Endothelial cell of umbilical vein (primary cell): Measurements from ENCODE around the gene C6orf136. TPM values are rescaled to one million over a fixed set of nuclear protein-coding genes. Genes with fewer than 3 reads are reported as not detected.

Source experiments
- BruUV-seq: library from RNA; stranded (reverse); fragments of 400-500 nt; replicated peaks from 2 replicates; lab custom pipeline; 2021; lab: Mats Ljungman, UMichigan
- CTCF ChIA-PET: fragments of 300-600, 350-600 bp; sonication (Branson Sonifier 250); formaldehyde crosslinking; loops from one replicate; lab custom pipeline; 2021; ENCODE audit warnings: antibody characterized with exemption, inconsistent platforms; lab: Charles Lee
- POLR2A ChIA-PET: fragments of 300-600, 350-600 bp; sonication (Branson Sonifier 250); formaldehyde crosslinking; loops from one replicate; lab custom pipeline; 2021; ENCODE audit warnings: antibody characterized with exemption, inconsistent platforms; lab: Charles Lee
- DNase-seq: peaks from one replicate; pipeline ENCODE4 v3.0.0-alpha.2; 2011; ENCODE audit warnings: low read depth, low spot score
- FAIRE-seq: peaks from 2 replicates; lab custom pipeline; 2011; peaks lifted over from hg19 to GRCh38; lab: Jason Lieb, UNC
- H2AFZ ChIP-seq: 2 replicates; pipeline ENCODE4 v1.6.0; 2012; ENCODE audit warnings: low read depth, low read length, control low read depth, inconsistent platforms
- H3K27ac ChIP-seq: 2 replicates; pipeline ENCODE4 v1.5.1; 2011; ENCODE audit warnings: low read depth, mild to moderate bottlenecking, control low read depth, low read length, moderate library complexity; ENCODE audit not compliant: insufficient read depth
- H3K27me3 ChIP-seq, 2 experiments: 2 replicates each; pipeline versions ENCODE4 v1.6.0 to v1.6.1; 2011; ENCODE audit warnings: low read length in 2 of 2, mixed read lengths in 1 of 2; ENCODE audit not compliant: control insufficient read depth in 2 of 2, insufficient read depth in 2 of 2
- H3K36me3 ChIP-seq, 2 experiments: 2 replicates in 1 of 2; 3 replicates in 1 of 2; pipeline ENCODE4 v1.5.1; 2011; ENCODE audit warnings: low read length in 2 of 2, mild to moderate bottlenecking in 1 of 2, moderate library complexity in 1 of 2; ENCODE audit not compliant: control insufficient read depth in 2 of 2, insufficient read depth in 2 of 2; ENCODE audit errors: extremely low read depth in 1 of 2
- H3K4me1 ChIP-seq: 3 replicates; pipeline ENCODE4 v1.5.1; 2011; ENCODE audit warnings: mild to moderate bottlenecking, low read length; ENCODE audit not compliant: control insufficient read depth, insufficient read depth; ENCODE audit errors: extremely low read depth
- H3K4me2 ChIP-seq: 2 replicates; pipeline ENCODE4 v1.6.1; 2011; ENCODE audit warnings: low read length, control low read depth, mixed read lengths; ENCODE audit not compliant: insufficient read depth
- H3K4me3 ChIP-seq, 3 experiments: fragments of 200-600 bp in 1 of 3; sonication (generic), shearing (Covaris generic) in 1 of 3; replicated peaks in 1 of 3; 2 replicates each; pipeline ENCODE4 v1.5.1; 2011 to 2016; ENCODE audit warnings: control low read depth in 3 of 3, low read length in 3 of 3, mild to moderate bottlenecking in 2 of 3, inconsistent platforms in 1 of 3, low read depth in 1 of 3, moderate library complexity in 1 of 3; ENCODE audit not compliant: insufficient read depth in 1 of 3
- H3K79me2 ChIP-seq: 2 replicates; pipeline ENCODE4 v1.6.0; 2012; ENCODE audit warnings: low read length, inconsistent platforms; ENCODE audit not compliant: control insufficient read depth, insufficient read depth
- H3K9ac ChIP-seq: replicated peaks from 2 replicates; pipeline ENCODE3; 2011; ENCODE audit warnings: low read length, control low read depth; ENCODE audit not compliant: insufficient read depth; ENCODE audit errors: extremely low read depth
- H3K9me1 ChIP-seq: replicated peaks from 3 replicates; pipeline ENCODE4 v1.6.0; 2011; ENCODE audit warnings: mild to moderate bottlenecking, low read length; ENCODE audit not compliant: control insufficient read depth, insufficient read depth; ENCODE audit errors: extremely low read depth
- H3K9me3 ChIP-seq: replicated peaks from 2 replicates; pipeline ENCODE4 v1.5.1; 2012; ENCODE audit warnings: low read length, inconsistent platforms; ENCODE audit not compliant: control insufficient read depth, insufficient read depth
- H4K20me1 ChIP-seq: replicated peaks from 2 replicates; pipeline ENCODE3; 2011; ENCODE audit warnings: mild to moderate bottlenecking, low read length; ENCODE audit not compliant: control insufficient read depth, insufficient read depth; ENCODE audit errors: extremely low read depth
- CTCF ChIP-seq, 2 donors: IDR thresholded peaks; 1 replicate in 1 of 2; 2 replicates in 1 of 2; pipeline ENCODE4 v1.5.1; 2011; ENCODE audit warnings: low read length in 2 of 2, mild to moderate bottlenecking in 2 of 2, moderate library complexity in 2 of 2, control low read depth in 1 of 2, inconsistent platforms in 1 of 2, low read depth in 1 of 2; ENCODE audit not compliant: insufficient read depth in 1 of 2; ENCODE audit errors: extremely low read depth in 1 of 2
- EZH2 ChIP-seq: IDR thresholded peaks from 2 replicates; pipeline ENCODE4 v1.6.1; 2012; ENCODE audit warnings: borderline replicate concordance, low read depth, mild to moderate bottlenecking, moderate library complexity, low read length, inconsistent platforms; ENCODE audit not compliant: severe bottlenecking
- FOS ChIP-seq: IDR thresholded peaks from 2 replicates; pipeline ENCODE4 v1.6.1; 2011; ENCODE audit warnings: mild to moderate bottlenecking, low read length, moderate library complexity, borderline replicate concordance; ENCODE audit not compliant: insufficient read depth
- GATA2 ChIP-seq: IDR thresholded peaks from 2 replicates; pipeline ENCODE4 v1.7.0; 2011; ENCODE audit warnings: low read depth, mild to moderate bottlenecking, moderate library complexity, mixed read lengths, low read length; ENCODE audit not compliant: insufficient read length, insufficient read depth
- JUN ChIP-seq: IDR thresholded peaks from 2 replicates; pipeline ENCODE4 v1.6.1; 2011; ENCODE audit warnings: borderline replicate concordance, low read depth; ENCODE audit not compliant: insufficient read length, insufficient read depth
- MAX ChIP-seq: IDR thresholded peaks from 2 replicates; pipeline ENCODE4 v1.6.1; 2011; ENCODE audit not compliant: insufficient read depth, insufficient read length
- MYC ChIP-seq: IDR thresholded peaks from one replicate; pipeline ENCODE4 v1.6.1; 2011; ENCODE audit warnings: mild to moderate bottlenecking, low read depth, low read length
- POLR2A ChIP-seq: IDR thresholded peaks from 2 replicates; pipeline ENCODE4 v1.6.1; 2012; ENCODE audit warnings: low read depth, mild to moderate bottlenecking, control low read depth, low read length
- POLR2AphosphoS5 ChIP-seq: IDR thresholded peaks from 2 replicates; pipeline ENCODE4 v1.6.1; 2012; ENCODE audit warnings: low read depth, mild to moderate bottlenecking, control low read depth, low read length, moderate library complexity; ENCODE audit not compliant: insufficient read depth
- dilution Hi-C: fragments of 300-500 bp; cut with MboI; formaldehyde crosslinking; loops from one replicate; pipeline ENCODE4 v1.15.0; 2019; ENCODE audit warnings: low sequenced_read_pairs; ENCODE audit not compliant: extremely low pct_ligation_motif_present
- intact Hi-C: fragments of 100-400 bp; cut with micrococcal nuclease; formaldehyde crosslinking; loops from one replicate; pipeline ENCODE4 v1.10.0; 2022
- polyA plus RNA-seq, 4 experiments: library from polyadenylated mRNA; depleted of rRNA in 3 of 4; stranded (reverse) in 3 of 4; unstranded in 1 of 4; fragments of >200 nt; gene quantifications; 2 replicates each; pipeline versions ENCODE4 v1.2.1 to v1.2.3, GENCODE V29; 2011 to 2012; ENCODE audit warnings: missing spikeins in 1 of 4
- total RNA-seq: library from RNA; stranded (reverse); gene quantifications from 2 replicates; pipeline ENCODE4 v1.2.3, GENCODE V29; 2021

Gene C6orf136
- total and polyA plus RNA-seq, 2 donors (not counting 3 experiments of a cell fraction or from before 2014, with no cell fraction given) = 19.1 to 21.0 TPM

- CTCF ChIA-PET = interaction anchor here (2.0 to 4.5 kb wide), 3 partner anchors 19 to 134 kb away, joined by 5 to 44 read pairs (median 6); no protein-coding TSS in a partner anchor
- no peak for FAIRE-seq
- peak; percentile 43 for DNase-seq
Measured at GRCh38 chr6:30615958-30616810, 30.7 kb upstream of the C6orf136 start.

GRCh38 chr6:30616811-30617564 lies 29.9 kb upstream of the C6orf136 start, which contains the start of gene PPP1R10:
PPP1R10 (minus strand) TSS chr6:30617243; CDS start chr6:30609944, 7,299 bp downstream.
- intact Hi-C loops = loop anchor here (1.0 kb wide), 4 partner anchors 30 to 100 kb away; partner anchors contain the start of genes ABCF1, C6orf136, GNL1 and MDC1
- Histone ChIP-seq H3K4me2 (peak within 1 kb of the TSS; percentile 99), H3K4me1 (peaks cover 21% of the 10 kb centered on the region), H3K9me3 (no peaks in the 10 kb centered on the region), H2AFZ (peak within 1 kb of the TSS; percentile 67), H3K27ac (peak within 1 kb of the TSS; percentile 96), H3K27me3 (no peaks in the 10 kb centered on the region), H3K9ac (peak within 1 kb of the TSS; percentile 99), H3K9me1 (no peaks in the 10 kb centered on the region), H3K79me2 (peaks cover 37% of the 10 kb centered on the region), H3K36me3 (peaks cover 2 to 7% of the 10 kb centered on the region in 2 experiments), H3K4me3 (peak within 1 kb of the TSS; percentile 51 to 84 (median 73)), H4K20me1 (no peaks in the 10 kb centered on the region)
- DNase-seq (peak; percentile 100), FAIRE-seq (peak; percentile 97)
- dilution Hi-C loops = no loop called here
- POLR2A ChIA-PET = interaction anchor here (0.7 kb wide), 1 partner anchor 21 kb away, joined by 3 read pairs; no protein-coding TSS in a partner anchor
- BruUV-seq = TSS peak; percentile 68
- CTCF ChIA-PET = interaction anchor here (1.6 kb wide), 1 partner anchor 114 kb away, joined by 17 read pairs; no protein-coding TSS in a partner anchor
- TF ChIP-seq JUN = no peak
- TF ChIP-seq POLR2A = peak; percentile 100
- no peak for TF ChIP-seq GATA2
- TF ChIP-seq EZH2 = no peak
- TF ChIP-seq CTCF (IDR thresholded peaks at IDR 0.05; ENCODE audit: extremely low read depth in 1 of 2, insufficient read depth in 1 of 2, low read depth in 1 of 2, low read length in 2 of 2) = no peak
- TF ChIP-seq MYC = peak; percentile 30
- TF ChIP-seq POLR2AphosphoS5 = peak; percentile 100
- TF ChIP-seq MAX = peak; percentile 45
- TF ChIP-seq FOS = no peak

More at GRCh38 chr6:30615958-30616810, 30.7 kb upstream of the C6orf136 start:
- Histone ChIP-seq H3K4me2 (peak overlapping the region; percentile 99), H3K79me2 (peaks cover 38% of the 10 kb centered on the region), H3K9me1 (no peaks in the 10 kb centered on the region), H3K27me3 (no peaks in the 10 kb centered on the region), H2AFZ (no peak overlapping the region), H4K20me1 (no peaks in the 10 kb centered on the region), H3K9ac (peak overlapping the region; percentile 99), H3K4me1 (peaks cover 21% of the 10 kb centered on the region), H3K9me3 (no peaks in the 10 kb centered on the region), H3K36me3 (peaks cover 2 to 7% of the 10 kb centered on the region in 2 experiments), H3K27ac (peak overlapping the region; percentile 86), H3K4me3 (peak overlapping the region; percentile 51 to 84 (median 65))
- TF ChIP-seq MAX (no peak), POLR2AphosphoS5 (peak; percentile 54)
- dilution Hi-C loops (no loop called here), intact Hi-C loops (loop anchor here (1.0 kb wide), 2 partner anchors 57 to 100 kb away; partner anchors contain the start of gene DHX16)
- POLR2A ChIA-PET = interaction anchor here (1.5 kb wide), 1 partner anchor 101 kb away, joined by 9 read pairs; the partner anchor contains the start of gene MDC1
- no TSS peak for BruUV-seq
